CD4-positive, alpha-beta T cell treated with Interleukin-17A for 1 hour (primary cell): ENCODE measurements around the gene IGFL3.
"Not testable (repeated sequence)": the region's sequence is repeated elsewhere in the genome, so short reads cannot be mapped to it uniquely, and the experiment has no call there.

ENCODE experiments used
- DNase-seq: peaks from one replicate; pipeline ENCODE4 v3.0.0-alpha.2; 2020

Gene IGFL3

GRCh38 chr19:46118136-46118535 lies 6.4 kb downstream of the IGFL3 start:
- no peak for DNase-seq

DNA sequence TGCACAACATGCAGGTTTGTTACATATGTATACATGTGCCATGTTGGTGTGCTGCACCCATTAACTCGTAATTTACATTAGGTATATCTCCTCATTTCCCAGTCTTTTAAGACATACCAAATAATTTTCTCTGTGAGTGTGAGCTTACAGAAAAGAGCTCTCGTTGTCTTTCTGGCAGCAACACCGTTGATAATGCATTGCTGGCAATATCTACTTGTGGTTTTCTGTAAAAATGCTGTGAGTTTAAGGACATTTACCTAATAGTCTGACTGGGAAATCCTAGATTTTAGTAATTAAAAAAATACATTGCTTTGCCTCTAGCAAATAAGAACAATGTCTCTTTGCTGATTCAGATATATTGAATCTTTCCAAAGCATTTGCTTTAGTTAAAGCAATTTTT lies 8.4 kb downstream of the IGFL3 start:
- DNase-seq: no peak

GRCh38 chr19:46115396-46116106 lies 8.9 kb downstream of the IGFL3 start:
- no peak for DNase-seq

- DNase-seq: no peak
Measured at GRCh38 chr19:46113726-46114125, 10.8 kb downstream of the IGFL3 start.

- no peak for DNase-seq
Measured at GRCh38 chr19:46112527-46112926, 12.0 kb downstream of the IGFL3 start.

GRCh38 chr19:46111376-46111775 lies 13.1 kb downstream of the IGFL3 start:
- no peak for DNase-seq

DNA sequence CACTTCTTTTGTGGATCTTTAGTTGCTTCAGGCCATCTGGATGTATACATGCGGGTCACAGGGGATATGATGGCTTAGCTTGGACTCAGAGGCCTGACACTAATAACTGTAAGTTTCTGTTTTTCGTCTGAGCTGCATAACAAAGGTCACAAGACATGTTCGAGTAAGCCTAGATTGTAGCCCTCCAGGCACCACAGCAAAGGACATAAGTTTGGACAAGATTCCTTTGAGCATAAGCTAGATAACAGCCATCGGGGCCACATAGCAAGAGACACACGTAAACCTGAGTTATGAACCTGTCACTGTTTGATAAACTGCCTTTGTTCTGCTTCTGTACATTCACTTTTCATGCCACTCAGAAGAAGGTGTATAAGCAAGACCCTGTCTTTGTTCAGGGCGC lies 14.6 kb downstream of the IGFL3 start:
- no peak for DNase-seq

DNA sequence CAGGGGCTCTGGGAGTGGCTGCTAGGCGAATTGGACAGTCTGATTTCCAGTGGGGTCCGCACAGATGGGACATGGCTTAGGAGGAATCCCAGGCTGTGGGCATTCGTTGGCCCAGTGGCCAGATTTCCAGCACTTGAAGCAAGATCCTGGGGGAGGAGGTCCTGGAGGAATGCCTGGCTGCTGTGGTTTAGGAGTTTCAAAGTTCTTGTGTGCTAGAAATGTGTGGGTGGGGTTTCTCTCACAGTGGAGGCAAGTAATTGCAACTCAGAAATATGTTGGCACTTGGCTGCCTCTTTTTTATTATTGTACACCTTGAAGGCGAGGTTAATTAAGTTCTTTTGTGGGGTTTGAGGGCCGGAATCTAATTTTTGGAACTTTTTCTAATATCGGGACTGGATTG lies 17.1 kb downstream of the IGFL3 start:
- DNase-seq: no peak

GRCh38 chr19:46102333-46102732 lies 22.2 kb downstream of the IGFL3 start:
- not testable (repeated sequence) for DNase-seq

- DNase-seq: no peak
Measured at GRCh38 chr19:46101293-46101692, 23.2 kb downstream of the IGFL3 start.

GRCh38 chr19:46100344-46100743 lies 24.1 kb downstream of the IGFL3 start:
- no peak for DNase-seq

DNA sequence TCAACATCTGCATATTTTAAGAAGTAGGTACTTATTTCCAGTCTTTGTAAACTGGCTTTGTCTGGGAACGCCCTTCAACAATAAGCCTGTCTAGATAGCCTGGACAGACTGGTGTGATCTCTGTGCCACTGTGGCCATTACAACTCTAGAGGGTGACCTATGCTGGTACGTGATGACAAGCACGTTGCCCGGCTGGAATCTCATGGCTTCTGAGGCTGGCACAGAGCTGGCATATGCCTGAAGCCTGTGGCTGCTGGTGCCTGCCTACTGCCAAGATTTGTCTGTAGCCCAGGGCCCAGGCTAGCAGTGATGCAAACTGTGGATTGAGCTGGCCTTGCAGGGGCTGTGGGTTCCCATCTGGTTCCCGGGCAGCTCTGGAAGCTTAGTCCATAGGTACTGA lies 34.0 kb downstream of the IGFL3 start:
- DNase-seq: no peak

- DNase-seq: no peak
Measured at GRCh38 chr19:46089432-46089831, 35.1 kb downstream of the IGFL3 start.

- DNase-seq: no peak
Measured at GRCh38 chr19:46088101-46088500, 36.4 kb downstream of the IGFL3 start.

DNA sequence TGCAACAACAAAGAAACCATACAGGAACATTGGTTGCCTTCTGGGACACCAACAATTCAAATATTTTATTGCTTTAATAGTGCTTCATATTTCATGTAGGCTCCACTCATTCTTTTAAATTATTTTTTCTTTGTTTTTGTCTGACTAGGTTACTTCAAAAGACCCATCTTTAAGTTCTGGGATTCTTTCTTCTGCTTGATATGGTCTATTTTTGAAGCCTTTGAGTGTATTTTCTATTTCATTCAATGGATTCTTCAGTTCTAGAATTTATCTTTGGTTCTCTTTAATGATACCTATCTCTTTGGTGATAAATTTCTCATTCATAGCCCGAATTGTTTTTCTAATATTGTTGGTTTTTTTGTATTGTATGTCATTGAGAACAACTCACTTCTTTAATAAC lies 38.6 kb downstream of the IGFL3 start:
- no peak for DNase-seq

DNA sequence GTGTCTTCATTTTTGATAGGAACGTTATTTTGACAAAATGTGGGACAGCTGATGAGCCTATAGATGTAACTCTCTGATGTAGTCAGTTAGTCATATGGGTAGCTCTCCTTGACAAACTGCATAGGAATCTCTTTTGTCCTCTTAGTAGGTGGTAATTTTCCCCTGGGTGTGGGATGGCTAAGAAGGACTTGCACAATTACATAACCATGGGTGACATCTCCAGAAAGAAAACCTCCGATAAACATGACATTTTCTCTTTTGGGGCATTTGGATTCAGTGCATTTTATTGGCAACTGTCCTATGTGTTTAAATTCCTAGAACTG lies 41.8 kb downstream of the IGFL3 start:
- DNase-seq: no peak

- peak; percentile 32 for DNase-seq
Measured at GRCh38 chr19:46081928-46082727, 42.4 kb downstream of the IGFL3 start.

- no peak for DNase-seq
Measured at GRCh38 chr19:46080561-46080960, 43.9 kb downstream of the IGFL3 start.

DNA sequence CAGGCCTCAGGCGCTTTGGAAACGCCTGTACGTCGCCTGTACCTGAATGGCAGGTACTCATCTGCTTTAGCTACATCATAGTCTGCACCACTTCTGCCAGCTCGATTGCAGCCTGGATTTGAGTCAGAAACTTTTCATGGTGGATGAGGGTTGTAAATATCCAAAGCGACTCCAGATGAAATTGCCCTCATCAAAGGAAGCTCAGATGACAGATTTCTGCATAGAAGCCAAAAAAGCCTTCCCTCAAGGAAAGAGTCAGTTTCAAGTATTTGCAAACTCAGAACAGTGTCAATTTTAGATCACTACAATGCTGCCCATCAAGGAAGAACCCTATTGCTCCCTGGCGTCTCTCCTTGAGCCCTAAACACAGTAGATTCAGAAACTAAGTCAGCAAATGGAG lies 44.9 kb downstream of the IGFL3 start:
- no peak for DNase-seq

DNA sequence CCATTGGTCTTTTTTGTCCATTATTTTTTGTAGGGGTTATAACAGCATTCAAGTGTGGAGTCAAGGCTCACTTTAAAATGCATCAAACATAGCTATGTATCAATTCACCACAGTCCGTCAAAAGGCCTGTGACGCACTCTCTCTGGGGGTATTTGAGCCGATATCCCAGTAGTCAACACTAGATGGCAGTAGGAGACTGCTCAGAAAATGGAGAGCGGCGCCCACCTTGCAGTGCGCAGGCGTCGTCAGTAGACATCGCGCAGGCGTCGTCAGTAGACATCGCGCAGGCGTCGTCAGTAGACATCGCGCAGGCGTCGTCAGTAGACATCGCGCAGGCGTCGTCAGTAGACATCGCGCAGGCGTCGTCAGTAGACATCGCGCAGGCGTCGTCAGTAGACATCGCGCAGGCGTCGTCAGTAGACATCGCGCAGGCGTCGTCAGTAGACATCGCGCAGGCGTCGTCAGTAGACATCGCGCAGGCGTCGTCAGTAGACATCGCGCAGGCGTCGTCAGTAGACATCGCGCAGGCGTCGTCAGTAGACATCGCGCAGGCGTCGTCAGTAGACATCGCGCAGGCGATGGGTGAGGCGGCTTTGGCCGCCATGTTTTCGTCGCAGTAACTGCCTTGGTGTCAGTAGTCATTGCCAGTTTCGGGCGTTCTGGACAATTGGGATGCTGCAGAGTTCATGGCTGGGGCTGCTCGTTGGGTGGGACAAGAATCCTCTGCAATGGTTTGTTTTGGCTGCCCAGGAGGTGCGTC lies 45.7 kb downstream of the IGFL3 start:
- not testable (repeated sequence) for DNase-seq

GRCh38 chr19:46077815-46078167 lies 46.7 kb downstream of the IGFL3 start:
- no peak for DNase-seq

- peak; percentile 17 for DNase-seq
Measured at GRCh38 chr19:46076951-46077814, 47.3 kb downstream of the IGFL3 start.
